Measurements from ENCODE around the gene PDE6H. TPM values are rescaled to one million over a fixed set of nuclear protein-coding genes. Genes with fewer than 3 reads are reported as not detected.

The PDE6H gene
- total RNA-seq, 1 donor: not detected

- Histone ChIP-seq H4K20me1 (ENCODE audit: insufficient read depth, low read length) (no peaks in the 10 kb centered on the region), H3K27me3 (ENCODE audit: insufficient read depth, low read length) (no peaks in the 10 kb centered on the region), H2AFZ (ENCODE audit: low read length) (no peak overlapping the region), H3K4me1 (ENCODE audit: insufficient read depth, low read length) (no peaks in the 10 kb centered on the region), H3K9me3 (ENCODE audit: low read depth, low read length) (no peaks in the 10 kb centered on the region), H3K79me2 (ENCODE audit: insufficient read depth, low read length) (no peaks in the 10 kb centered on the region), H3K4me2 (ENCODE audit: insufficient read depth, low read length) (no peak overlapping the region), H3K36me3 (ENCODE audit: insufficient read depth, low read length) (no peaks in the 10 kb centered on the region), H3K4me3 (ENCODE audit: insufficient read depth, low read length) (no peak overlapping the region), H3K27ac (ENCODE audit: low read depth, low read length) (no peak overlapping the region)
- no peak for DNase-seq (ENCODE audit: insufficient read length, low spot score, missing footprints)
- no peak for TF ChIP-seq CTCF (IDR thresholded peaks at IDR 0.05; ENCODE audit: extremely low read depth, low read depth, low read length)
Observed at GRCh38 chr12:14975457-14975856, 2.6 kb downstream of the PDE6H start.

GRCh38 chr12:14976658-14977057, 3.8 kb downstream of the PDE6H start:
- H3K79me2 ChIP-seq (ENCODE audit: insufficient read depth, low read length): no peaks in the 10 kb centered on the region
- no peaks in the 10 kb centered on the region for H3K4me1 ChIP-seq (ENCODE audit: insufficient read depth, low read length)
- no peak for DNase-seq (ENCODE audit: insufficient read length, low spot score, missing footprints)
- no peak overlapping the region for H3K4me3 ChIP-seq (ENCODE audit: insufficient read depth, low read length)
- H3K36me3 ChIP-seq (ENCODE audit: insufficient read depth, low read length): no peaks in the 10 kb centered on the region
- no peak for TF ChIP-seq CTCF (IDR thresholded peaks at IDR 0.05; ENCODE audit: extremely low read depth, low read depth, low read length)
- no peak overlapping the region for H2AFZ ChIP-seq (ENCODE audit: low read length)
- H3K27ac ChIP-seq (ENCODE audit: low read depth, low read length): no peak overlapping the region
- no peak overlapping the region for H3K4me2 ChIP-seq (ENCODE audit: insufficient read depth, low read length)
- no peaks in the 10 kb centered on the region for H4K20me1 ChIP-seq (ENCODE audit: insufficient read depth, low read length)
- H3K9me3 ChIP-seq (ENCODE audit: low read depth, low read length): no peaks in the 10 kb centered on the region
- no peaks in the 10 kb centered on the region for H3K27me3 ChIP-seq (ENCODE audit: insufficient read depth, low read length)

- H3K27ac ChIP-seq (ENCODE audit: low read depth, low read length): no peak overlapping the region
- no peaks in the 10 kb centered on the region for H3K4me1 ChIP-seq (ENCODE audit: insufficient read depth, low read length)
- no peak overlapping the region for H3K4me2 ChIP-seq (ENCODE audit: insufficient read depth, low read length)
- H3K4me3 ChIP-seq (ENCODE audit: insufficient read depth, low read length): no peak overlapping the region
- no peaks in the 10 kb centered on the region for H3K9me3 ChIP-seq (ENCODE audit: low read depth, low read length)
- TF ChIP-seq CTCF (IDR thresholded peaks at IDR 0.05; ENCODE audit: extremely low read depth, low read depth, low read length): no peak
- no peaks in the 10 kb centered on the region for H3K79me2 ChIP-seq (ENCODE audit: insufficient read depth, low read length)
- H3K27me3 ChIP-seq (ENCODE audit: insufficient read depth, low read length): no peaks in the 10 kb centered on the region
- no peaks in the 10 kb centered on the region for H4K20me1 ChIP-seq (ENCODE audit: insufficient read depth, low read length)
- no peak for DNase-seq (ENCODE audit: insufficient read length, low spot score, missing footprints)
- H3K36me3 ChIP-seq (ENCODE audit: insufficient read depth, low read length): no peaks in the 10 kb centered on the region
- H2AFZ ChIP-seq (ENCODE audit: low read length): no peak overlapping the region
Observed at GRCh38 chr12:14979468-14979867, 6.6 kb downstream of the PDE6H start.

- H3K36me3 ChIP-seq (ENCODE audit: insufficient read depth, low read length): no peaks in the 10 kb centered on the region
- no peak for TF ChIP-seq CTCF (IDR thresholded peaks at IDR 0.05; ENCODE audit: extremely low read depth, low read depth, low read length)
- H3K79me2 ChIP-seq (ENCODE audit: insufficient read depth, low read length): no peaks in the 10 kb centered on the region
- no peak for DNase-seq (ENCODE audit: insufficient read length, low spot score, missing footprints)
- no peaks in the 10 kb centered on the region for H3K9me3 ChIP-seq (ENCODE audit: low read depth, low read length)
- H2AFZ ChIP-seq (ENCODE audit: low read length): no peak overlapping the region
- no peaks in the 10 kb centered on the region for H4K20me1 ChIP-seq (ENCODE audit: insufficient read depth, low read length)
- H3K4me2 ChIP-seq (ENCODE audit: insufficient read depth, low read length): no peak overlapping the region
- H3K4me1 ChIP-seq (ENCODE audit: insufficient read depth, low read length): no peaks in the 10 kb centered on the region
- H3K27me3 ChIP-seq (ENCODE audit: insufficient read depth, low read length): no peaks in the 10 kb centered on the region
- H3K4me3 ChIP-seq (ENCODE audit: insufficient read depth, low read length): no peak overlapping the region
- no peak overlapping the region for H3K27ac ChIP-seq (ENCODE audit: low read depth, low read length)
Observed at GRCh38 chr12:14981049-14981448, 8.2 kb downstream of the PDE6H start.
